ENCODE data around the gene USH2A.

Gene USH2A

DNA sequence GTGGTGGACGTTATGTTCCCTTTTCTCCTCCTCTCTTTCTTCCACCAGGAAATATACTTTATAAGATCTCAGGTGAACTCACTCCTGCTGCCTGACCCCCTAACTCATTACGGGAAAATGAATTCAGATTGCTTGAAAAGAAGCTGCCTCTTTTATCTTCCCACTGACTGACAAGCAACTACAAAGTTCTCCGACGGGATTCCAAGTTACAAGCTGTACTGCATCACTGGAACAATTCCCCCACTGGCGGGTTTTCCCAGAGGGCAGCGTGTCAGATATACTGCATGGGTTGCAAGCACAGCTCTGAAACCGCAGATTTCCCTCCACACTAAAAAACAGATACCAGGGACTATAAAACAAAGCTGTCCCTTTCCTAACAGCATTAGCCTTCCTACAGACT lies 465.6 kb downstream of the USH2A start:
- DNase-seq (ENCODE audit: low spot score), result no peak
- no peak for TF ChIP-seq CTCF (IDR thresholded peaks at IDR 0.05; ENCODE audit: extremely low read depth, insufficient read depth, missing control alignments)
- in situ Hi-C loops (cut with MboI; ENCODE audit: low pct_unique_long_range_greater_than_20kb, low sequenced_read_pairs, unreplicated experiment), result no loop called here

GRCh38 chr1:215932558-215932957 lies 490.7 kb downstream of the USH2A start:
- TF ChIP-seq CTCF (IDR thresholded peaks at IDR 0.05; ENCODE audit: extremely low read depth, insufficient read depth, missing control alignments), result no peak
- in situ Hi-C loops (cut with MboI; ENCODE audit: low pct_unique_long_range_greater_than_20kb, low sequenced_read_pairs, unreplicated experiment), result no loop called here
- no peak for DNase-seq (ENCODE audit: low spot score)

- TF ChIP-seq CTCF (IDR thresholded peaks at IDR 0.05; ENCODE audit: extremely low read depth, insufficient read depth, missing control alignments), result no peak
- no peak for DNase-seq (ENCODE audit: low spot score)
- in situ Hi-C loops (cut with MboI; ENCODE audit: low pct_unique_long_range_greater_than_20kb, low sequenced_read_pairs, unreplicated experiment), result no loop called here
These were observed 496.6 kb downstream of the USH2A start for GRCh38 chr1:215926670-215927069.

DNA sequence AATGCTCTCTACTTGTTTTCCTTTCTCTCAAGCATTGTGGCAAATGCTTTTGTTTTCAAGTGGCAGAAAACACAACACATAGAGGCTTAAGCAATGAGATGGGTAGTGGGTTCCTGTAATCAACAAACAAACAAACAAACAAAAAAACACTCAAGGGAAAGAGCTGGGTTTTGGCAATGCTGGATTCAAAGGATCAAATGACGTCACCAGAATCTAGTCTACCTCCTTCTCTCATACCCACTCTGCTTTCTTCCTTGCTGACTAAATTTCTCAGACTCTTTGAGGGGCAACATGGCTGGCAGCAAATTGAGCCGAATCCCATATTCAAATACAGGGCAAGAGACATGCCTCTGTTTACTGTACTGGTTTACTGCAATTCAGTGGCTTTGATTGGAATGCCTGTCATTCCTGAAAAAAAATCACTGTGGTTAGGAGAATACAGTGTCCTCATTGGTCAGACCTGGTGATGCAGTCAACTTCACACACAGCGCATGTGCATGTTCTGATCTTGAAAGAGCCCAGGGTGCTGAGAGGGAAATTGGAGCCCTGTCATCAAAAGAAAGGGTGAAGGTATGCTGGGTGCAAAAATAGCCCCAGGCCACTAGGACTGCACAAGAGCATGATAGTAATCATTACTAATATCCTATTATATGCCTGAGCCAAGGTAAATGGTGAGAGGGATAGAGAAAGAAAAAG lies 500.0 kb downstream of the USH2A start:
- no peak for DNase-seq (ENCODE audit: low spot score)
- in situ Hi-C loops (cut with MboI; ENCODE audit: low pct_unique_long_range_greater_than_20kb, low sequenced_read_pairs, unreplicated experiment), result no loop called here
- no peak for TF ChIP-seq CTCF (IDR thresholded peaks at IDR 0.05; ENCODE audit: extremely low read depth, insufficient read depth, missing control alignments)

DNA sequence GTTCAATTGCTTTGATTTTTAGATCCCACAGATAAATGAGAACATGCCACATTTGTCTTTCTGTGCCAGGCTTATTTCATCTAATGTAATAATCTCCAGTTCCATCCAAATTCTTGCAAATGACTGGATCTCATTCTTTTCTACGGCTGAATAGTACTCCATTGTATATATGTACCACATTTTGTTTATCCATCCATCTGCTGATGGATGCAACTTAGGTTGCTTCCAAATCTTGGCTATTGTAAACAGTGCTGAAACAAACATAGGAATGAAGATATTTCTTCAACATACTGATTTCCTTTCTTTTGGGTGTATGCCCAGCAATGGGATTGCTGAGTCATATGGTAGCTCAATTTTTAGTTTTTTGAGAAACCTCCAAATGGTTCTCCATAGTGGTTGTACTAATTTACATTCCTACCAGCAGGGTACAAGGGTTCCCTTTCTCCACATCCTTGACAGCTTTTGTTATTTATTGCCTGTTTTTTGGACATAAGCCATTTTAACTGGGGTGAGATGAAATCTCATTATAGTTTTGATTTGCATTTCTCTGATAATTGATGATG lies 511.8 kb downstream of the USH2A start:
- in situ Hi-C loops (cut with MboI; ENCODE audit: low pct_unique_long_range_greater_than_20kb, low sequenced_read_pairs, unreplicated experiment), result no loop called here
- DNase-seq (ENCODE audit: low spot score), result no peak
- no peak for TF ChIP-seq CTCF (IDR thresholded peaks at IDR 0.05; ENCODE audit: extremely low read depth, insufficient read depth, missing control alignments)

- TF ChIP-seq CTCF (IDR thresholded peaks at IDR 0.05; ENCODE audit: extremely low read depth, insufficient read depth, missing control alignments), result no peak
- in situ Hi-C loops (cut with MboI; ENCODE audit: low pct_unique_long_range_greater_than_20kb, low sequenced_read_pairs, unreplicated experiment), result no loop called here
- no peak for DNase-seq (ENCODE audit: low spot score)
These were observed 517.6 kb downstream of the USH2A start for GRCh38 chr1:215905493-215906115.
